Measurements from ENCODE around the gene WDR46. TPM values are rescaled to one million over a fixed set of nuclear protein-coding genes. Genes with fewer than 3 reads are reported as not detected.

Gene WDR46
- total and polyA plus RNA-seq, 2 of the 13 experiments (the other 11 are each of a cell fraction or from before 2014, with no cell fraction given), result 47.4 to 105 TPM

DNA sequence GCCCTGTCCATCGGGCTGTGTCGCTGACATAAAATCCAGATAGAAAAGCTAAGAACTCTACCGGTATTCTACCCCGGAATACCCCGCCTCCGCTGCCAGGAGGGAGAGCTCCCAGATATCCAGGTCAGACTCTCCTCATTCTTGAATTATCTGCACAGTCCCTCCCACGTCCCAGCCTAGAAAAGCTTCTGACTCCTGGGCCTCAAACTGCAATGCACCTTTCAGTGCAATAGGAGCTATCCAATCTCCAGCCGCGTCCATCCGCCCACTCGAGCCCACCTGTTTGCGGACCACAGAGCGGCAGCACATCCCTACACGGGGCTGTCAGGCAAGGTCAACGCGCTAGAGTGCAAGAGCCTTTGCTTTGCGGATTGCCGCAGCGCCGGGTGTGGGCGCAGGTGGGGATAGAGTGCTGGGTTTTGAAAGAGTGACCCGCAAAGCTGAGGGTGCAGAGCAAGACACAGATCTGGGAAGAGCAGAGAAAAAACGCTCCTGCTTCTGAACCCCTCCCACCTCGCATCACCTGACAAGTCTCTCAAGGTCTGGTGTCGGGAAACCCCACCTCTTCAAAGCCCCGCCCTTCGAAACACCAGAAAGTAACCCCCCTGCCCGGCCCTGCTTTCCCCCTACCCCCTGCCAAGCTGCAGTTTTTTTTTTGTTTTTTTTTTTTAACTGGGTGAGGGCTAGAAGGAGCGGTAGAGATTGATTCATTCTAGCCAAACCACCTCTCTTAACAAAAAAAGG, 23.5 kb upstream of the WDR46 start (continued):
- 0 out of 2 replicates have a peak, but pooled peaks have one; percentile 33 for TF ChIP-seq ZNF510 (CRISPR knock-in tag; IDR thresholded peaks at IDR 0.05; ENCODE audit: low read depth)
- TF ChIP-seq TCF12 (IDR thresholded peaks at IDR 0.05), result no peak
- TF ChIP-seq TCF12 (CRISPR knock-in tag; IDR thresholded peaks at IDR 0.05), result no peak
- TF ChIP-seq, protein P1, sequence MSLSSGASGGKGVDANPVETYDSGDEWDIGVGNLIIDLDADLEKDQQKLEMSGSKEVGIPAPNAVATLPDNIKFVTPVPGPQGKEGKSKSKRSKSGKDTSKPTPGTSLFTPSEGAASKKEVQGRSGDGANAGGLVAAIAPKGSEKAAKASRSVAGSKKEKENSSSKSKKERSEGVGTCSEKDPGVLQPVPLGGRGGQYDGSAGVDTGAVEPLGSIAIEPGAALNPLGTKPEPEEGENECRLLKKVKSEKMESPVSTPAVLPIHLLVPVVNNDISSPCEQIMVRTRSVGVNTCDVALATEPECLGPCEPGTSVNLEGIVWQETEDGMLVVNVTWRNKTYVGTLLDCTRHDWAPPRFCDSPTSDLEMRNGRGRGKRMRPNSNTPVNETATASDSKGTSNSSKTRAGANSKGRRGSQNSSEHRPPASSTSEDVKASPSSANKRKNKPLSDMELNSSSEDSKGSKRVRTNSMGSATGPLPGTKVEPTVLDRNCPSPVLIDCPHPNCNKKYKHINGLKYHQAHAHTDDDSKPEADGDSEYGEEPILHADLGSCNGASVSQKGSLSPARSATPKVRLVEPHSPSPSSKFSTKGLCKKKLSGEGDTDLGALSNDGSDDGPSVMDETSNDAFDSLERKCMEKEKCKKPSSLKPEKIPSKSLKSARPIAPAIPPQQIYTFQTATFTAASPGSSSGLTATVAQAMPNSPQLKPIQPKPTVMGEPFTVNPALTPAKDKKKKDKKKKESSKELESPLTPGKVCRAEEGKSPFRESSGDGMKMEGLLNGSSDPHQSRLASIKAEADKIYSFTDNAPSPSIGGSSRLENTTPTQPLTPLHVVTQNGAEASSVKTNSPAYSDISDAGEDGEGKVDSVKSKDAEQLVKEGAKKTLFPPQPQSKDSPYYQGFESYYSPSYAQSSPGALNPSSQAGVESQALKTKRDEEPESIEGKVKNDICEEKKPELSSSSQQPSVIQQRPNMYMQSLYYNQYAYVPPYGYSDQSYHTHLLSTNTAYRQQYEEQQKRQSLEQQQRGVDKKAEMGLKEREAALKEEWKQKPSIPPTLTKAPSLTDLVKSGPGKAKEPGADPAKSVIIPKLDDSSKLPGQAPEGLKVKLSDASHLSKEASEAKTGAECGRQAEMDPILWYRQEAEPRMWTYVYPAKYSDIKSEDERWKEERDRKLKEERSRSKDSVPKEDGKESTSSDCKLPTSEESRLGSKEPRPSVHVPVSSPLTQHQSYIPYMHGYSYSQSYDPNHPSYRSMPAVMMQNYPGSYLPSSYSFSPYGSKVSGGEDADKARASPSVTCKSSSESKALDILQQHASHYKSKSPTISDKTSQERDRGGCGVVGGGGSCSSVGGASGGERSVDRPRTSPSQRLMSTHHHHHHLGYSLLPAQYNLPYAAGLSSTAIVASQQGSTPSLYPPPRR (CRISPR knock-in tag; IDR thresholded peaks at IDR 0.05; ENCODE audit: borderline replicate concordance), result no peak
- TF ChIP-seq, protein P2, sequence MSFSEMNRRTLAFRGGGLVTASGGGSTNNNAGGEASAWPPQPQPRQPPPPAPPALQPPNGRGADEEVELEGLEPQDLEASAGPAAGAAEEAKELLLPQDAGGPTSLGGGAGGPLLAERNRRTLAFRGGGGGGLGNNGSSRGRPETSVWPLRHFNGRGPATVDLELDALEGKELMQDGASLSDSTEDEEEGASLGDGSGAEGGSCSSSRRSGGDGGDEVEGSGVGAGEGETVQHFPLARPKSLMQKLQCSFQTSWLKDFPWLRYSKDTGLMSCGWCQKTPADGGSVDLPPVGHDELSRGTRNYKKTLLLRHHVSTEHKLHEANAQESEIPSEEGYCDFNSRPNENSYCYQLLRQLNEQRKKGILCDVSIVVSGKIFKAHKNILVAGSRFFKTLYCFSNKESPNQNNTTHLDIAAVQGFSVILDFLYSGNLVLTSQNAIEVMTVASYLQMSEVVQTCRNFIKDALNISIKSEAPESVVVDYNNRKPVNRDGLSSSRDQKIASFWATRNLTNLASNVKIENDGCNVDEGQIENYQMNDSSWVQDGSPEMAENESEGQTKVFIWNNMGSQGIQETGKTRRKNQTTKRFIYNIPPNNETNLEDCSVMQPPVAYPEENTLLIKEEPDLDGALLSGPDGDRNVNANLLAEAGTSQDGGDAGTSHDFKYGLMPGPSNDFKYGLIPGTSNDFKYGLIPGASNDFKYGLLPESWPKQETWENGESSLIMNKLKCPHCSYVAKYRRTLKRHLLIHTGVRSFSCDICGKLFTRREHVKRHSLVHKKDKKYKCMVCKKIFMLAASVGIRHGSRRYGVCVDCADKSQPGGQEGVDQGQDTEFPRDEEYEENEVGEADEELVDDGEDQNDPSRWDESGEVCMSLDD (CRISPR knock-in tag; IDR thresholded peaks at IDR 0.05; ENCODE audit: borderline replicate concordance), result no peak
- peak; percentile 44; the same call in 1 of the 2 replicates for TF ChIP-seq GABPB1 (CRISPR knock-in tag; IDR thresholded peaks at IDR 0.05)
- TF ChIP-seq ZSCAN21 (CRISPR knock-in tag; IDR thresholded peaks at IDR 0.05; ENCODE audit: borderline replicate concordance), result no peak
- peak; percentile 53 for TF ChIP-seq KDM2A (CRISPR knock-in tag; IDR thresholded peaks at IDR 0.05; ENCODE audit: borderline replicate concordance, low read depth)
- TF ChIP-seq, protein P3, sequence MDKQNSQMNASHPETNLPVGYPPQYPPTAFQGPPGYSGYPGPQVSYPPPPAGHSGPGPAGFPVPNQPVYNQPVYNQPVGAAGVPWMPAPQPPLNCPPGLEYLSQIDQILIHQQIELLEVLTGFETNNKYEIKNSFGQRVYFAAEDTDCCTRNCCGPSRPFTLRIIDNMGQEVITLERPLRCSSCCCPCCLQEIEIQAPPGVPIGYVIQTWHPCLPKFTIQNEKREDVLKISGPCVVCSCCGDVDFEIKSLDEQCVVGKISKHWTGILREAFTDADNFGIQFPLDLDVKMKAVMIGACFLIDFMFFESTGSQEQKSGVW (CRISPR knock-in tag; IDR thresholded peaks at IDR 0.05; ENCODE audit: borderline replicate concordance), result no peak
- TF ChIP-seq NFE2L1 (CRISPR knock-in tag; IDR thresholded peaks at IDR 0.05; ENCODE audit: borderline replicate concordance), result no peak
- TF ChIP-seq, protein P4, sequence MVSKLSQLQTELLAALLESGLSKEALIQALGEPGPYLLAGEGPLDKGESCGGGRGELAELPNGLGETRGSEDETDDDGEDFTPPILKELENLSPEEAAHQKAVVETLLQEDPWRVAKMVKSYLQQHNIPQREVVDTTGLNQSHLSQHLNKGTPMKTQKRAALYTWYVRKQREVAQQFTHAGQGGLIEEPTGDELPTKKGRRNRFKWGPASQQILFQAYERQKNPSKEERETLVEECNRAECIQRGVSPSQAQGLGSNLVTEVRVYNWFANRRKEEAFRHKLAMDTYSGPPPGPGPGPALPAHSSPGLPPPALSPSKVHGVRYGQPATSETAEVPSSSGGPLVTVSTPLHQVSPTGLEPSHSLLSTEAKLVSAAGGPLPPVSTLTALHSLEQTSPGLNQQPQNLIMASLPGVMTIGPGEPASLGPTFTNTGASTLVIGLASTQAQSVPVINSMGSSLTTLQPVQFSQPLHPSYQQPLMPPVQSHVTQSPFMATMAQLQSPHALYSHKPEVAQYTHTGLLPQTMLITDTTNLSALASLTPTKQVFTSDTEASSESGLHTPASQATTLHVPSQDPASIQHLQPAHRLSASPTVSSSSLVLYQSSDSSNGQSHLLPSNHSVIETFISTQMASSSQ (IDR thresholded peaks at IDR 0.05; ENCODE audit: low read depth), result no peak
- TF ChIP-seq, protein P4 (CRISPR knock-in tag; IDR thresholded peaks at IDR 0.05; ENCODE audit: borderline replicate concordance), result peak; percentile 44; the same call in 1 of the 2 replicates
